Loucy (cell line): ENCODE results near the gene AIM2.

Experiments used
- H2AFZ ChIP-seq: fragments of 200-600 bp; sonication (generic); 2 replicates; pipeline ENCODE4 v1.6.0; 2016; ENCODE audit warnings: antibody characterized with exemption, mild to moderate bottlenecking, low read length, moderate library complexity
- H3F3A ChIP-seq: fragments of 200-600 bp; 2 replicates; pipeline ENCODE4 v1.6.0; 2016; ENCODE audit warnings: antibody characterized with exemption, low read depth, mild to moderate bottlenecking
- H3K27me3 ChIP-seq: fragments of 200-600 bp; sonication (generic); 2 replicates; pipeline ENCODE4 v1.6.1; 2014; ENCODE audit warnings: low read length, mild to moderate bottlenecking; ENCODE audit not compliant: insufficient read depth, poor library complexity, severe bottlenecking
- H3K36me3 ChIP-seq: fragments of 200-600 bp; sonication (generic); 2 replicates; pipeline ENCODE4 v1.6.1; 2016; ENCODE audit warnings: low read length; ENCODE audit not compliant: insufficient read depth
- H3K4me1 ChIP-seq: fragments of 200-600 bp; sonication (generic); 2 replicates; pipeline ENCODE4 v1.5.1; 2014; ENCODE audit warnings: low read length, mild to moderate bottlenecking; ENCODE audit not compliant: insufficient read depth, poor library complexity, severe bottlenecking
- H3K4me2 ChIP-seq: fragments of 200-600 bp; sonication (generic); 2 replicates; pipeline ENCODE4 v1.6.0; 2014; ENCODE audit warnings: antibody characterized with exemption, low read length, low read depth, mild to moderate bottlenecking; ENCODE audit not compliant: poor library complexity, severe bottlenecking
- H3K4me3 ChIP-seq: fragments of 200-600 bp; sonication (generic); 2 replicates; pipeline ENCODE4 v1.5.1; 2014; ENCODE audit warnings: low read length, mild to moderate bottlenecking, mixed read lengths; ENCODE audit not compliant: poor library complexity, severe bottlenecking
- H3K79me2 ChIP-seq: fragments of 200-600 bp; sonication (generic); 2 replicates; pipeline ENCODE4 v1.6.1; 2014; ENCODE audit warnings: low read length; ENCODE audit not compliant: insufficient read depth
- H3K9ac ChIP-seq: fragments of 200-600 bp; sonication (generic); 2 replicates; pipeline ENCODE4 v1.6.0; 2014; ENCODE audit warnings: mild to moderate bottlenecking, low read depth, low read length, moderate library complexity; ENCODE audit not compliant: poor library complexity, severe bottlenecking
- H3K9me2 ChIP-seq: fragments of 200-600 bp; sonication (generic); replicated peaks from 2 replicates; pipeline ENCODE4 v1.6.1; 2016; ENCODE audit warnings: low read depth, low read length, mixed read lengths
- H3K9me3 ChIP-seq: fragments of 200-600 bp; sonication (generic); 2 replicates; pipeline ENCODE4 v1.6.1; 2014; ENCODE audit warnings: mild to moderate bottlenecking, antibody characterized with exemption, low read length, low read depth; ENCODE audit not compliant: insufficient read depth
- H4K20me1 ChIP-seq: fragments of 200-600 bp; sonication (generic); 2 replicates; pipeline ENCODE4 v1.6.0; 2014; ENCODE audit warnings: antibody characterized with exemption, low read length, mild to moderate bottlenecking; ENCODE audit not compliant: insufficient read depth, poor library complexity, severe bottlenecking
- CTCF ChIP-seq: fragments of 200-600 bp; sonication (generic); conservative IDR thresholded peaks from 2 replicates; pipeline ENCODE4 v1.5.1; 2014; ENCODE audit warnings: mild to moderate bottlenecking, antibody characterized with exemption, low read length
- EZH2phosphoT487 ChIP-seq: fragments of 200-600 bp; IDR thresholded peaks from 2 replicates; pipeline ENCODE4 v1.6.1; 2018; ENCODE audit warnings: antibody characterized with exemption, mild to moderate bottlenecking, moderate library complexity, borderline replicate concordance

Gene AIM2

DNA sequence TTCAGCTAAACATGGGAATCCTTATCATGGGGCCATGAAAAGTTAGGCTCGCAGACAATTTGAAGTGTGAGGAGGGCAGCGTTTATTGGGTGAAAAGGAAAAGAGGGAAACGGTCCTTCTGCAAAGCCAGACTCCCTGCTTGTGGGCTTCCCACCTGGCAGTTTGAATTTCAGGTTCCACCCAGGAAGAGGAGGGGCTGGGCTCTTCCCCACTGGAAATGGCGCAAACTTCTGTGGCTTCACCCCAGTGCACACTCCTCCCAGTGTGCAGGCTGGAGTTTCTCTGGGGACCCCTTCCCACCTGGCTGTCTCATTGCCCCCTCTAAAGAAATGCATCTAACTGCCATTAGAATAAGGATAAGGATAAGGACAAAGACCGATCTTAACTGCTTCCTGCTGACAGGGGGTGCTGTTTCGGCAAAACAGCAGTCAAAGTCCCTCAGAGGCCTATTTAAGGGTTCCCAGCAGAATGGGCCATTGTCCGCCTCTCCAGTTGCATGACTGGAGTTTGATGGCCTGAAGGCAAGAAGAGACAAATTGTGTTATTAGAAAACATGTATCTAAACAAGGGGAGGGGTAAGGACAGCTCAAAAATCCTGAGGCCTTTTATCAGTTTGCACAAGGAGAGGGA lies 20.4 kb downstream of the AIM2 start:
- peaks cover 5% of the 10 kb centered on the region for H4K20me1 ChIP-seq
- no peaks in the 10 kb centered on the region for H3K27me3 ChIP-seq
- H3K9ac ChIP-seq: no peak overlapping the region
- H3K79me2 ChIP-seq: no peaks in the 10 kb centered on the region
- H3K4me2 ChIP-seq: no peak overlapping the region
- H3K4me3 ChIP-seq: no peak overlapping the region
- TF ChIP-seq EZH2phosphoT487 (no peak), CTCF (peak; percentile 41; the same call in 1 of the 2 replicates)
- peaks cover 22% of the 10 kb centered on the region for H3K4me1 ChIP-seq
- no peaks in the 10 kb centered on the region for H3K9me3 ChIP-seq
- no peak overlapping the region for H2AFZ ChIP-seq
- peaks cover 61% of the 10 kb centered on the region for H3K36me3 ChIP-seq
- no peaks in the 10 kb centered on the region for H3K9me2 ChIP-seq
- H3F3A ChIP-seq: peaks cover 9% of the 10 kb centered on the region; the same call in 1 of the 2 replicates

GRCh38 chr1:159055181-159055641 lies 21.4 kb downstream of the AIM2 start:
- peaks cover 70% of the 10 kb centered on the region for H3K36me3 ChIP-seq
- H3K27me3 ChIP-seq: no peaks in the 10 kb centered on the region
- H3K79me2 ChIP-seq: no peaks in the 10 kb centered on the region
- no peak overlapping the region for H3K4me3 ChIP-seq
- no peak overlapping the region for H2AFZ ChIP-seq
- H3K4me1 ChIP-seq: peaks cover 22% of the 10 kb centered on the region
- H4K20me1 ChIP-seq: peaks cover 7% of the 10 kb centered on the region
- peak overlapping the region; percentile 13 for H3K4me2 ChIP-seq
- no peaks in the 10 kb centered on the region for H3K9me2 ChIP-seq
- H3K9ac ChIP-seq: no peak overlapping the region
- peaks cover 9% of the 10 kb centered on the region; the same call in 1 of the 2 replicates for H3F3A ChIP-seq
- H3K9me3 ChIP-seq: no peaks in the 10 kb centered on the region
- TF ChIP-seq EZH2phosphoT487: no peak
- TF ChIP-seq CTCF: peak; percentile 26; the same call in 1 of the 2 replicates

GRCh38 chr1:159054427-159054826 lies 22.1 kb downstream of the AIM2 start:
- no peak for TF ChIP-seq CTCF
- no peak for TF ChIP-seq EZH2phosphoT487
- no peaks in the 10 kb centered on the region for H3K79me2 ChIP-seq
- H3K4me3 ChIP-seq: no peak overlapping the region
- no peak overlapping the region for H3K9ac ChIP-seq
- H3K9me3 ChIP-seq: no peaks in the 10 kb centered on the region
- H3K4me2 ChIP-seq: peak overlapping the region; percentile 13
- no peaks in the 10 kb centered on the region for H3K27me3 ChIP-seq
- peaks cover 78% of the 10 kb centered on the region for H3K36me3 ChIP-seq
- peaks cover 7% of the 10 kb centered on the region for H4K20me1 ChIP-seq
- H3K9me2 ChIP-seq: no peaks in the 10 kb centered on the region
- no peak overlapping the region for H2AFZ ChIP-seq
- peaks cover 22% of the 10 kb centered on the region for H3K4me1 ChIP-seq
- H3F3A ChIP-seq: peaks cover 9% of the 10 kb centered on the region; the same call in 1 of the 2 replicates
